T-helper 9 cell (primary cell): ENCODE results near the gene ADPRM.
"Not testable (repeated sequence)": the region's sequence is repeated elsewhere in the genome, so short reads cannot be mapped to it uniquely, and the experiment has no call there.

Experiments
- DNase-seq: peaks from one replicate; pipeline ENCODE4 v3.0.0-alpha.2; 2020
- total RNA-seq, 2 donors: gene quantifications; one replicate each; lab custom pipeline; 2026; lab: John Stamatoyannopoulos, UW

The ADPRM gene, protein sequence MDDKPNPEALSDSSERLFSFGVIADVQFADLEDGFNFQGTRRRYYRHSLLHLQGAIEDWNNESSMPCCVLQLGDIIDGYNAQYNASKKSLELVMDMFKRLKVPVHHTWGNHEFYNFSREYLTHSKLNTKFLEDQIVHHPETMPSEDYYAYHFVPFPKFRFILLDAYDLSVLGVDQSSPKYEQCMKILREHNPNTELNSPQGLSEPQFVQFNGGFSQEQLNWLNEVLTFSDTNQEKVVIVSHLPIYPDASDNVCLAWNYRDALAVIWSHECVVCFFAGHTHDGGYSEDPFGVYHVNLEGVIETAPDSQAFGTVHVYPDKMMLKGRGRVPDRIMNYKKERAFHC
- total RNA-seq: 19.4 to 25.1 reads per million in 2 donors

GRCh38 chr17:10697092-10698081 lies at the start of gene ADPRM, which contains the start of gene SCO1:
Gene ADPRM (plus strand): TSS chr17:10697594. CDS start chr17:10704927, 7,333 bp downstream.
Gene SCO1 (minus strand): TSS chr17:10697533. CDS start chr17:10697507, 26 bp downstream.
- DNase-seq: peak; percentile 82

- no peak for DNase-seq
These were observed 49.0 kb upstream of the ADPRM start for GRCh38 chr17:10648381-10648780.

DNA sequence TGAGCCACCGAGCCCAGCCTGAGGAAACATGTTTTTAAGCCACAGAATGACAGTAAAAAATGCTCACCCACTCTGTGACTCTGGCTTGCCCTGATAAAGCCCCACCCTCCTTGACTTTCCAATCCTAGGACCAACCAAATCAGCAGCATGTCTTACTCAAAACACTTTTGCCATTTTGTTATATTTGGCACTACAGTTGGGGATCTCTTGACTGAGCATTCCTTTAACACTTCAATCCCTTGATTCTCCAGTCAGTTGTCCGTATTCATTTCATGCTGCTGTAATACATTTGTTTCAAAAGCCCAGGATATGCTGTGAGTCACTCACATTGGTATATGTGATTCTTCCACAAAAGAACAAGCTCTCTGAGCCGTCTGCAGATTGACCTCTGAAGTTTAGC lies 48.4 kb upstream of the ADPRM start:
- DNase-seq: no peak

- DNase-seq: no peak
These were observed 47.8 kb upstream of the ADPRM start for GRCh38 chr17:10649602-10650001.

GRCh38 chr17:10651927-10652326 lies 45.5 kb upstream of the ADPRM start:
- no peak for DNase-seq

DNA sequence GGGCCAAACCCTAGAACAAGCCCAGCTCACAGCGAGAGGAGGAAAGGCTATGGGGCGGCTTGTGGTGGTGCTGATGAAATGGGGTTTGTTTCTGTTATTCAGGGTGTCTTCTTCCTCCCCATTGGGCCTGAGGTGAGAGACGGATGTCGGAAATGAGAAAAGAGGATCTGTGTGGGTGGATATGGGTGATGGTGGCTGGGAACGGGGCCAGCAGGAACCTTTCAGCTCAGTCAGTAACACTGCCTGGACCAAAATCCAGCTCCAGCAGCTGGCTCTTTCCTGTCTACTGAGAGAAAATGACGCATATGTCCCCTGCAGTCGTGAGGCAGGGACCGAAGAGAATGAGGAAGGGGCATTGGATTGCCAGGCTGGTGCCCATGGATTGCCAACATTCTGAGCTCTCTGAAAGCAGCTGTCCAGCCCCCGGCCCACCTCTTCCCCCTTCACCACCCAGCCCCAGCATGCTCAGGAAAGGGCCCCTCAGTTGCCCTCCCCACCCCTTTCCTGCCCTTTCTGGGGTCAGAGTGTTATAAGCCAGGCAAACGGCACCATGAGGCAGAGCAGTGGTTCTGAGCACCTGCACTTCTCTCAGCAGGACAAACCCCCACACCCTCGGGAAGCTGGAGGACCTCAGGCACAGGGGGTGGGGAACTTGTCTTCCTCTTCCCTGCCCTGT lies 44.3 kb upstream of the ADPRM start:
- DNase-seq: no peak

DNA sequence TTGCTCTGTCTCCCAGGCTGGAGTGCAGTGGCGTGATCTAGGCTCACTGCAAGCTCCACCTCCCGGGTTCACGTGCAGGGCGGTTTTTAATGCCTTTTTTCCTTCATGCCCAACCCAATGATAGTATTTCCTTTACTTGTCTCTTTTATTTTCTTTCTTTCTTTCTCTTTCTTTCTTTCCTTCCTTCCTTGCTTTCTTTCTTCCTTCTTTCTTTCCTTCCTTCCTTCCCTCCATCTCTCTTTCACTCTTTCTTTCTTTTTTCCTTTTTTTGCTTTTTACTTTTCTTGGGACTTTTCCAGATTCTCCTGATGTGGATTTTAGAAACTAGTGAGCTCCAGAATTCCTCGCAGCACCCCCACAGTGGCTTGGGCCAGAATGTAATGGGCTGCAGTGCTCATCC lies 43.4 kb upstream of the ADPRM start:
- DNase-seq: no peak

- DNase-seq: no peak
These were observed 40.2 kb upstream of the ADPRM start, which contains the start of gene MYH3 for GRCh38 chr17:10657148-10657547. Gene MYH3 (minus strand): TSS chr17:10657309. CDS start chr17:10655064, 2,245 bp downstream.

DNA sequence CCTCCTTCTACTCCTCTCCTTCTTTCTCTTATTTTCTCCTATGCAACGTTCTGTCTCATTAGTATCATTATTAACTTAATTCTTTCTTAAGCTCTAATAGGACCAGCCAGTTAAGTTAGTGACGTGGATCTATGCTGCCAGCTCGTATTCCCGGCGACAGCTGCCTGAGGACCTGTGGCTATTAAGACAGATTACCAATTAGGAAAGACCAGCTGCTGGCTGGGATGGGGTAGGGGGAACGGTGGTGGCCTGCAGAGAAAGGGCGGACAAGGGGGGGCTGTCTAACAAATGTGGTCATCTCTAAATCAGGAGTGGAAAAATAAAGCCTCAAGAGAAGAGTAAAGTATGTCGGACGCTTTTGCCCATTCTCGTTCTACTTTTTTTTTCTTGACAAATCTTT lies 39.5 kb upstream of the ADPRM start:
- no peak for DNase-seq

DNA sequence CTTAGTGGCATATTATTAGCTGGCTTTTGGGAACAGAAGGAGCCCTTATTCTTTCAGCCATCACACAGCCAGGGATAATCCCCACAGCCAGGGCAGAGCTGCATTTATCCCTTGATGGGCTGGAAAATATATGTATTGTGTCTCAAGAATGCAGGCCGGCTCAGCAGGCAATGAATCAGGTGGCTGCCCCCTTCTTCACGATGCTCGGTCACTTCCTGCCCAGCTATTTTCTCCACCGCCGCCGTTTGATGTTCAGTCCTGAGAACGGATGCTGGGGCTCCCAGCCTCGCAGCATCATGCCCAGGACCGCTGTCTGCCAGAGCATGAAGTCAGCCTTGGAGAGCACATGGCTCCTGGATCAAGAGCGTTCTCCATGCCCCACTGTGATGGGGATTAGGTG lies 36.0 kb upstream of the ADPRM start:
- DNase-seq: no peak

GRCh38 chr17:10663231-10663630 lies 34.2 kb upstream of the ADPRM start:
- no peak for DNase-seq

DNA sequence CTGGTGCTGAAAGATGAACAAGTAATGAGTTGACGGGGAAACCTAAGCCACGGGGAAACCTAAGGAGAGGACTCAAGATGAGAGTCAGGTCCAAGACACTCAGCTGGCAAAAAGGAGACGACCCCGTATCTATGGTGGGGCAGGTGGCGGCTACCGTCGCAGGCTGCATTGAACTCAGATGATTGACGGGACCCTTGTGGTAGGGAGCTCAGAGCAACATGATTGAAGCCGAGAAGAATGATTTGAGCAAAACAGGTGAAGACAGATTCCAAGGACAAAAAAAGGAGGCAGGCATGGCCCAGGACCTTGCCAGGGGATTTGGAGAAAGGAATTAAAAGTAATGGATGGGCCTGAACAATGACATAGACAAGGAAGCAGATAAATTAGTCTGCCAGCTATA lies 32.8 kb upstream of the ADPRM start:
- DNase-seq: no peak

DNA sequence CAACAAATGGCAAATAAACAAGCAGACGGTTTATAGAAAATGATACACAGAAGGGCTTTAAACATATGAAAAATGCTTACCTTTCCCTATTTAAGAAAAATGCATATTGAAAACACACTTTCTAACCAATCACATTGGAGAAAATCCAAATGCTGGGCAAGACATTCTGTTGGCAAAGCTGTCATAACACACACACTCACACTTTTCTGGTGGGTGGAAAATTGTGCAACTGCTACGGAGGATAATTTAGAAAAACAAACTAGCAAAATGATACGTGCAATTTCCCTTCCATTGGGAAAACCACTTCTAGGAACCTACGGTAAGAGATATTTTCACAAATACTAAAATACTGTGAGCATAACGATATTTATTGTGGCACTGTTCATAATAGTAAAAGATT lies 30.5 kb upstream of the ADPRM start:
- DNase-seq: no peak

DNA sequence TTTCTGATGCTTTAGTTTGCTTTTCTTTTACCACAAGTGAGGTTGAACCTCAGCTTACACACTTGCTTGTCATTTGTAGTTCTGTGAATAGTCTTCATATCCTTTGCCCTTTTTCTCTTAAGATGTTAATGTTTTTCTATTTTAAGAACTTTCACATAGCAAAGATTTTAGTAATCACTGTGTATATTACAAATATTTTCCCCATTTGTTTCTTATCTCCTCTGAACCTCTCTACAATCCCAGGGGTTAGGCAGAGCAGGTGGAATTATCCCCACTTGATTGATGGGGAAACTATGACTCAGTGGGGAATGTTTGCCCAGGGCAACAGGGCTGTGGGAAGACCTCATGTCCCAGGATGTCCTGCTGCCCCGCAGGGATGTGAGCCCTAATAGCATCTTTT lies 28.6 kb upstream of the ADPRM start:
- DNase-seq: no peak

DNA sequence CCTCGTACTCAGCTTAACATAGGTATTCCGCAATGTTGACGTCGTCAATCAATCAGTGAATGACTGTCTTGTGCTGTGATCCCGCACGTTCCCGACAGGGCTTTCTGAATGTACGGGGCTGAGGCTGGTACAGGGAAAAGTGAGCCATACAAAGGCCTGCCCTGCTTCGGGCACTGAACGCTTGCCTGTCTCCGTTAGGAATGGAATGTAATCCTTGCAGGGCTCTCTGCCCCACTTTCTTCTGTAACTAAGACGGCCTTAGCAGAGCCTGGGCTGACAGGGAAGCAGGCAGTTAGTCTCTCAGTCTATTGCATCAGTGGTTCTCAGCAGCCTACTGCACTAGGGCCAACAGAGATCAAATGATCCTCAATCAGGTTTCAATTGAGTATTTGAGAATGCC lies 24.1 kb upstream of the ADPRM start:
- DNase-seq: no peak

GRCh38 chr17:10674704-10675103 lies 22.7 kb upstream of the ADPRM start:
- DNase-seq: no peak

DNA sequence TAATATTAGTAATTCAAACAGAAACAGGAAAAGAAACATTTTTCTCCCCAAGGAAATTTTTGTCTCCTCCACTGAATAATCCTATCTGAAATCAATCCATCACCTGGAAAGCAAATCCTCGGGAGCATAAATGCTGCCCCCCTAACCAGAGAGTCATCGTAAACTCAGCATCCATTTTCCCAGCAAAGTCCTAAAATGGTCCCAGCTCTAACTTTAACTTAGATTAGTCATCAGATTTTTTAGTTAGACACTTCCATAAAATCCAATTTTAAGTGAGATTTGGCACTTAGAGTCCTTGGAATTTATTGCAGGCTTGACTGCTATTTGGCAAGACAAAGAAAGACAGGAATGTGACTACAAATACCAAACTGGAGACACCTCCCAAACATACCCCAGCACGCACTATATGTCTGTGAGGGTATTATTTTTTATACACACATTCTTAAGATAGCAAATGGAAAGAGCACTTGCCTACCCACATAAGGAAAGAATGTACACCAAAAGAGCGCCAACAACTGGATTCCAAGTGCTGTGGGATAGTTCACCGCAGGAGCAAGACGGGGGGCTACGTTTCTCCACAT lies 15.4 kb upstream of the ADPRM start:
- DNase-seq: no peak

DNA sequence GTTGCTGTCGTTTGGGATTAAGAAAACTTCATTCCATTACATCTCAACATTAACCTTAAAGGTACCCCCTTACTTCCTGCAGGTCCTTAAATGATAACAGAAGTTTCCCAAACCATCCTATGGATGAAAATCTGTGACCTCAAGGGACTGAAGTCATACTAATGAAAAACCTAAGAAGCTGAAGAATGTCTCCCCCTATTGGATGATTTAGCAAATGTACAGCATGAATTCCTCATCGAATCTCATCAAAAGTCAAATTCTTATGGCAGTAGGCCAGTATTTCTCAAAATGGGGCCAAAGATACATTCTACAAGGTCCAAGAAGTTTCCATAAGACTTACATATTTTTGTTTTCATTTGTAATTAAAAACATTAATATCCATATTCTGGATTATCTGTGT lies 13.5 kb upstream of the ADPRM start:
- no peak for DNase-seq

GRCh38 chr17:10687499-10687898 lies 9.9 kb upstream of the ADPRM start:
- no peak for DNase-seq

DNA sequence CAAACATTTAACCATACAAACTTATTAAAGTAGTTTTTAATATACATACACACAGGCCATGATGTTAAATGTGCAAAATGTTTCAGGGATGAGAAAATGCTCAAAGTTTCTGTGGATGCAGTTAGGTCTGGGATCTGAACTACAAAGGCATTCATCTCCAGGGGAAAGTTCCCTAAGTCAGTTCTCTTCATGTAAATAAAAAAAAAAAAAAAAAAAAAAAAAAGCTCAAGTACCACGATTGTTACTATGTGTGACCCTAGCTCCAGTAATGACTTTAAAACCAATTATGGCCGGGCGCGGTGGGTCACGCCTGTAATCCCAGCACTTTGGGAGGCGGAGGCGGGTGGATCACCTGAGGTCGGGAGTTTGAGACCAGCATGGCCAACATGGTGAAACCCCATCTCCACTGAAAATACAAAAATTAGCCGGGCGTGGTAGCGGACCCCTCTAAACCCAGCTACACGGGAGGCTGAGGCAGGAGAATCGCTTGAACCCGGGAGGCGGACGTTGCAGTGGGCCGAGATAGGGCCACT lies 1.5 kb upstream of the ADPRM start:
- not testable (repeated sequence) for DNase-seq

DNA sequence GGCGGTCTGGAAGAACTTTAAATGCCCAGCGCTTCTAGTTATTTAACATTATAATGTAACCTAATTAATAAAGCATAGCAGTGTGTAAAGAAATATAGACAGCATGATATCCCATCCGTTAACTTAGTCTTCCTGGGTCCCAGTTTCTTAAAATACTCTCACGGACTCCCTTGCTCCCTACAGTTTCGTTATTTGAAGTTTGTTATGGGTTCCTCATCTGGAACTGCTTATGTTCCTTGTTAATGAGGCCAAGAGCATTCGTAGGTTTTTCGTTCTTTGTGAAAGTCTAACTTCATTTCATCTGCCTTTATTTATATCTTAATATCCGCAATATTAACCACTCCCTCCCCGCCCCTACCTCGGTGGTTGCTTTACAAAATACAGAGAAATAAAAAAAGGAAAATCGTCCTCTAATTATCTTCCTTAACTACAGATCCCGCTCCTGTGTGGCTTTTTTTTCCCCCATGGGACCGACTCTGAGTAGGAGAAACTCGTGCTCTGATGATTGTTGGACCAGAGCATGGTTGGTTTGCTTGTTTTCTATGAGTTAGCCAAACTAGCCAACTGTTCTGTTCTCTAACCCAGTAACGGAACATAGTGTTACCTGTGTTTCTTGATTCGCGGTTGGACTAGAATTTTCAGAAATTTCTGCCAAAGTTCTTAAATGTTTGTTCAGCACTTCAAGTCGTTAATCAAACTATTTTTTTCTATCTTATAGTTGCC lies 863 bp downstream of the ADPRM start:
- no peak for DNase-seq

- DNase-seq: no peak
These were observed 2.5 kb downstream of the ADPRM start for GRCh38 chr17:10699856-10700255.
